GM10248 (cell line): ENCODE results near the gene GAPVD1.
A peak's percentile ranks its signal among the peaks of the same experiment; 100 is the strongest.

Experiments used
- CTCF ChIA-PET: fragments of 300-600 bp; sonication (Branson Sonifier 250); formaldehyde crosslinking; extraction: SDS; loops from one replicate; lab custom pipeline; 2021; ENCODE audit warnings: antibody characterized with exemption; lab: Yijun Ruan, JAX
- POLR2A ChIA-PET: fragments of 350-650 bp; sonication (Branson Sonifier 250); formaldehyde crosslinking; extraction: SDS; loops from one replicate; lab custom pipeline; 2020; ENCODE audit warnings: antibody characterized with exemption; lab: Yijun Ruan, JAX
- DNase-seq: peaks from one replicate; pipeline ENCODE4 v3.0.0; 2012; ENCODE audit errors: extremely low spot score
- TF ChIP-seq, protein P1 (sequence below): IDR thresholded peaks from 2 replicates; pipeline ENCODE4 v1.5.1; 2012; ENCODE audit warnings: mild to moderate bottlenecking, low read depth; ENCODE audit errors: extremely low read depth, missing control alignments, control extremely low read depth

GAPVD1 gene

DNA sequence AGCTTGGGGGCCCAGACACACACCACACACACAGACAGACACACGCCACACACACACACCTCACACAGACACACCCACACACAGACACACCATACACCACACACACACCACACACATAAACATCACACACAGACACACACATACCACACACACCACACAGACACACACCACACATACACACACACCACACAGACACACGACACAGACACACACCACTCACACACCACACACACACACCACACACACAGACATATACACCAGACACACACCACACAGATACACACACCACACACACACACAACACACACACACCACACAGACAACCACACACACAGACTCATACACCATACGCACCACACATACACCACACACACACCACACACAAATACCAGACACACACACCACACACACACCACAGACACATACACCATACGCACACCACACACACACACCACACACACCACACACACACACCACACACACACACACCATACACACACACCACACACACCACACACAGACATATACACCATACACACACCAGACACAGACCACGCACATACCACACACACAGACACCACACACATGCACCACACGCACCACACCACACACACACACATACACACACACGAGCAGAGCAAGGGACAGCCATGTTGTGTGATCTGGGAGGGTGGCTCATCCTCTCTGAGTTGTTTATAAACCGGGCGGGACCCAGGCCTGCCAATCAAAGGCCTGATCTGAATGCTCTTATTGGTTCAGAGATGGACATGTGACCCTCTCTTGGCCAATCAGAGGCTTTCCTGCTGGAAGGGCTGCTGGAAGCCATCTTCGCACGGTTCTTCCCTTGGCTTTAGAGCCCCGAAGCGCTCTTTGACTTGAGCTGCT lies 148.3 kb downstream of the GAPVD1 start:
- POLR2A ChIA-PET, result interaction anchor here (1.0 kb wide), 1 partner anchor 38 kb away, joined by 3 read pairs; no protein-coding TSS in a partner anchor
- CTCF ChIA-PET, result interaction anchor here (3.1 to 4.7 kb wide), 3 partner anchors 22 to 1088 kb away, joined by 12 to 45 read pairs (median 13); no protein-coding TSS in a partner anchor
- TF ChIP-seq, protein P1, sequence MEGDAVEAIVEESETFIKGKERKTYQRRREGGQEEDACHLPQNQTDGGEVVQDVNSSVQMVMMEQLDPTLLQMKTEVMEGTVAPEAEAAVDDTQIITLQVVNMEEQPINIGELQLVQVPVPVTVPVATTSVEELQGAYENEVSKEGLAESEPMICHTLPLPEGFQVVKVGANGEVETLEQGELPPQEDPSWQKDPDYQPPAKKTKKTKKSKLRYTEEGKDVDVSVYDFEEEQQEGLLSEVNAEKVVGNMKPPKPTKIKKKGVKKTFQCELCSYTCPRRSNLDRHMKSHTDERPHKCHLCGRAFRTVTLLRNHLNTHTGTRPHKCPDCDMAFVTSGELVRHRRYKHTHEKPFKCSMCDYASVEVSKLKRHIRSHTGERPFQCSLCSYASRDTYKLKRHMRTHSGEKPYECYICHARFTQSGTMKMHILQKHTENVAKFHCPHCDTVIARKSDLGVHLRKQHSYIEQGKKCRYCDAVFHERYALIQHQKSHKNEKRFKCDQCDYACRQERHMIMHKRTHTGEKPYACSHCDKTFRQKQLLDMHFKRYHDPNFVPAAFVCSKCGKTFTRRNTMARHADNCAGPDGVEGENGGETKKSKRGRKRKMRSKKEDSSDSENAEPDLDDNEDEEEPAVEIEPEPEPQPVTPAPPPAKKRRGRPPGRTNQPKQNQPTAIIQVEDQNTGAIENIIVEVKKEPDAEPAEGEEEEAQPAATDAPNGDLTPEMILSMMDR, result no peak
- DNase-seq, result peak; percentile 53

DNA sequence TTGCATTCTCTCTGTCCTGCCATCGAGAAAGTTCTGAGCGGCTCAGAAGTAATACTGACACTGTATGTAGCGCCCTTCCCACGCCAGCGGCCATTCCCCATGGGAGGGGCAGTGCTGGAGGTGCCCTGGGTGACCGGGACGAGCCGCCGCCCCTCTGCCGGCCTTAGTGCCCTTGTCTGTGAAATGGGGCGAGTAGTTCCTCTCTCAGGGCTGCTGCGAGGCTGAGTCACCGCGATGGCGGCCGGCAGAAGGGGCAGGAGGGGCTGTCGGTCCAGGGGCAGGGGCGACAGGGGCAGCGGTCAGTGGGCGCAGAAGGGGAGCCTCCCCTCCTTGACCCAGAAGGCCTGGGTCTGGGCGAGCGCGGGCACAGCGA lies 148.9 kb downstream of the GAPVD1 start:
- TF ChIP-seq, protein P1, result no peak
- CTCF ChIA-PET, result no interaction called here
- DNase-seq, result no peak
- POLR2A ChIA-PET, result interaction anchor here (1.0 kb wide), 1 partner anchor 37 kb away, joined by 3 read pairs; no protein-coding TSS in a partner anchor

DNA sequence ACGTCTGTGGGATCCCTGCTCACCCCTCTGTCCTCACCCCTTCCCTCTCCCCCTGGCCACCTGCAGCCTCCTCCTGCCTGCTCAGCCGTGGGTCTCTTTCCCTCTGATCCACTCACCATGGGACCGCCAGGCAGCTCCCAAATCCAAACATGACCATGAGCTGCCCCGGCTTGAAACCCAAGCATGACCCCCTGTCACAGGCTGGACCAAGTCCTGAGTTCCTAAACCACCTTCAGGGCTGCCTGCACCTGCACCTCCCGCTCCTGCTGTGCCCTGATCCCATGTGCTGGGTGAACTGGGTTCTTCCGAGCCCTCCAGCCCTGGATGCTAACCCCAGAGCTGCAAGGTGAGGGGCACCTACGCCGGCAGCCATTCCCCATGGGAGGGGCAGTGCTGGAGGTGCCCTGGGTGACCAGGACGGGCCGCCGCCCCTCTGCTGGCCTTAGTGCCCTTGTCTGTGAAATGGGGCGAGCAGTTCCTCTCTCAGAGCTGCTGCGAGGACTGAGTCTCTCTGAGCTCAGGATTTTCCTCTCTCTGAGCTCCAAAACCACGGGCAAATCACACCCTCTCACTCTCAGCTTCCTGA lies 149.6 kb downstream of the GAPVD1 start:
- no peak for DNase-seq
- TF ChIP-seq, protein P1, result no peak
- ChIA-PET CTCF (interaction anchor here (0.8 to 1.1 kb wide), 2 partner anchors 17 to 1079 kb away, joined by 3 read pairs; no protein-coding TSS in a partner anchor), POLR2A (no interaction called here)

DNA sequence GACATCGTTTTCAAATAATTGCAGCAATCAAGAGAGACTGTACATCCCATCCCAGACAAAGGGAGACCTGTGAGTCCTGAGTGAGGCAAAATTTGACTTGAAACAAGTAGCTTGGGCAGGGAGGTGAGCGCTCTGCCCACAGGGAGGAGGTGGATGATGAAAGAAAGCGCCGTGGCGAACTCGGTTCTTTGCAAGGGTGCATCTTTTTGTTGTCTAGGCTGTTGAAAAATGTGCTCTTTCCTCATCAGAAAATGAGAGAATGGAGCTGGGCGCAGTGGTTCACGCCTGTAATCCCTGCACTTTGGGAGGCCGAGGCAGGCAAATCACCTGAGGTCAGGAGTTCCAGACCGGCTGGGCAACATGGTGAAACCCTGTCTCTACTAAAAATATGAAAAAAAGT lies 150.5 kb downstream of the GAPVD1 start:
- ChIA-PET POLR2A (no interaction called here), CTCF (no interaction called here)
- TF ChIP-seq, protein P1, result no peak
- DNase-seq, result no peak

DNA sequence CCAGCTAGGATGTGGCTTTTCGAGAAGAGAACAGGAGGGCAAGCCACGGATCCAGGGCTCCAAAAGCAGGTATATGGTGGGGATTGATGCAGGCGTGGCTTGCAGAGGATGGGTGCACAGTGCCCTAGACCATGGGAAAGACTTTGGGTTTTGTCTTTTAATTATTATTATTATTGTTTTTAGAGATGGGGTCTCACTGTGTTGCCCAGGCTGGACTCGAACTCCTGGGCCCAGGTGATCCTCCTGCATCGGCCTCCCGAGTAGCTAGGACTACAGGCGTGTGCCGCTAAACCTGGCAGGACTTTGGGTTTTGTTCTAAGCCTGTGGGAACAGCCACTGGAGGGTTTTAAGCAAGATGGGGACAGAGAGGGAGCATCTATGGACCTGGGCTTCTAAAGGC lies 152.0 kb downstream of the GAPVD1 start:
- TF ChIP-seq, protein P1, result no peak
- DNase-seq, result no peak
- POLR2A ChIA-PET, result no interaction called here
- CTCF ChIA-PET, result interaction anchor here (1.1 kb wide), 1 partner anchor 14 kb away, joined by 3 read pairs; no protein-coding TSS in a partner anchor
